Thyroid gland (tissue), 4 donors: Measurements from ENCODE around the gene CDHR5.

Experiments used
- CTCF ChIP-seq, 6 experiments: fragments of 200-600 bp in 3 of 6; fragments of 450-650 bp in 3 of 6; sonication (generic) in 3 of 6; IDR thresholded peaks; one replicate each; pipeline ENCODE4 v1.5.1; 2016 to 2019; ENCODE audit warnings: antibody characterized with exemption in 6 of 6, mild to moderate bottlenecking in 2 of 6, inconsistent platforms in 1 of 6, moderate library complexity in 1 of 6
- POLR2A ChIP-seq, 2 donors: fragments of 450-650 bp; IDR thresholded peaks; one replicate each; pipeline ENCODE4 v1.6.1; 2017; ENCODE audit warnings: antibody characterized with exemption in 2 of 2, mild to moderate bottlenecking in 2 of 2, moderate library complexity in 1 of 2

GRCh38 chr11:579830-580601, 44.7 kb downstream of the CDHR5 start:
- no peak for TF ChIP-seq CTCF (IDR thresholded peaks at IDR 0.05)
- TF ChIP-seq POLR2A (IDR thresholded peaks at IDR 0.05): no peak
